H1 (cell line): Measurements from ENCODE around the gene MRM1. TPM values are rescaled to one million over a fixed set of nuclear protein-coding genes. Genes with fewer than 3 reads are reported as not detected.

Experiments
- JUN ChIP-seq: IDR thresholded peaks from 2 replicates; pipeline ENCODE4 v1.6.1; 2011; ENCODE audit warnings: low read depth, mild to moderate bottlenecking, improper control_type of control experiment, low read length
- JUND ChIP-seq: IDR thresholded peaks from 2 replicates; pipeline ENCODE4 v1.6.1; 2011; ENCODE audit warnings: mild to moderate bottlenecking, improper control_type of control experiment, low read length
- KDM4A ChIP-seq: IDR thresholded peaks from one replicate; pipeline ENCODE4 v1.7.1; 2012; ENCODE audit warnings: low read depth, mild to moderate bottlenecking, moderate library complexity, low read length, inconsistent platforms; ENCODE audit not compliant: severe bottlenecking
- polyA plus RNA-seq, 7 experiments: library from polyadenylated mRNA; depleted of rRNA in 3 of 7; stranded (reverse) in 5 of 7; unstranded in 2 of 7; fragments of >200 nt in 5 of 7; fragments of 200-250 nt in 2 of 7; gene quantifications; 1 replicate in 5 of 7; 2 replicates in 1 of 7; 4 replicates in 1 of 7; pipeline versions ENCODE4 v1.2.1 to v1.2.3, GENCODE V29; 2011 to 2013; ENCODE audit warnings: missing spikeins in 2 of 7, mixed read lengths in 2 of 7
- total RNA-seq: library from RNA; stranded (reverse); fragmentation: NEBNext Ultra II Directional; extraction: Animal tissue kit (Norgen Biotek cat#: 25700); gene quantifications from 2 replicates; pipeline ENCODE4 v1.2.1, GENCODE V29; 2021

MRM1 gene
- total and polyA plus RNA-seq, 2 of the 8 experiments (the other 6 are each of a cell fraction or from before 2014, with no cell fraction given), result 9.9 to 11.2 TPM

DNA sequence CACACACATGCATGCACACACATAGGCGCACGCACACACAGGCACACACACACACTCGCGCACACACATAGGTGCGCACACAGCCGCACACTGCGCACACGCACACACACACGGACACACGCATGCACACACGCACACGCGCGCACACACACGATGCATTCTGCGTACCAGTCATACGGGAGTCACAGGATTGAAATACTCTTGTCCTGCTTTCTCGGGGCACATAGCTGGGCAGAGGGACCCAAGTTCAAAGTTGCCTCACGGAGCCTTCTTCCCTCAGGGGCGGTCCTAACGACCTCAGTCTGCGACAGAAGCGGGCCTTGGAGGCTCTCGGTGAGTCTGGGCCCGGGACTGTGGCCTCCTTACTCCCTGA, 56.0 kb downstream of the MRM1 start (continued):
- TF ChIP-seq JUND (no peak), JUN (no peak), KDM4A (no peak)
- TF ChIP-seq, all 59 proteins: peak for 0
